ENCODE results near the gene APLNR.

Gene APLNR

DNA sequence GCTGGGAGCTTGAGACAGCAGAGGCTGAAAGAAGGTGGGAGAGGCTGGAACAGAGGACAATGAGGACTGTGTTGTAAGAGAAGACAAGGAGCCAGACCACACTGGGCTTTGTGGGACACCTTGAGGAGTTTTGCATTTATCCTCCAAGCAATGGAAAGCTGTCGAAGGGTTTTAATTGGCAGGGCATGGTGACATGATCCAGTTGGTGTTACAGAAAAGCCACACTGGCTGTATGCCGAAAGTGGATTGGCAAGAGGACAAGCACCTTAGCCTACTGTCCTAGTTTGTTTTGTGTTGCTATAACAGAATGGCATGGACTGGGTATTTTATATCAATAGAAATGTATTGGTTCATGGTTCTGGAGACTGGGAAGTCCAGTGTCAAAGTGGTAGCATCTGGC, 14.0 kb upstream of the APLNR start:
- no peak for DNase-seq

- DNase-seq = peak; percentile 71
These were observed 12.6 kb upstream of the APLNR start for GRCh38 chr11:57249384-57250319.

DNA sequence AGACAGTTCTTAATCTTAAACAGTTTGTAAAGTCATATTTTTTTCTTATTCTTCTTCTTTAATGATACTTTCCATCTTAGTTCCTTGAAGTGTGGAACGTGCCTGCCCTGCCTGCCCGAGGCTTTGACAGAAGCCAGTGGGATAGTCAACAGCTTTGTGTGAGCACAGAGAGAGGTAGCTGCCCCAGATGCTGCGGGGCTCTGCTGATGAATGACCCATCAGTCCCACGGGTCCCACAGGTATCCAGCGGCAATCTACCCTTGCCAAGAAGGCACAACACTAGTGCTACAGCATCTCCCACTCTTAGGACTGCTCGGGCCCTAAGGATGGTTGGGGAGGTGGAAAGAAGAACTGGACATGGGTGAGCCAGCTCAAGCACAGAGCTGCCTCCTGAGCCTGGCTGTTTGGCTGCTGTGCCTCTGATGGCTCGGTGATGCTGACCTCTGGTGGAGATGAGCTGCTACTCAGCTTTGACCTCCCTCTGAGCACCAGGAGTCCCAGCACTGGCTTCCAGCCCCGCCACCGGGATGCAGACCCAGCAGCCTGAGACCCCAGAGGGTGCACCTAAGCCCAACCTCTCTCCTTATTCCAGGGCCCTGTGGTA, 11.8 kb upstream of the APLNR start:
- peak; percentile 79 for DNase-seq

DNA sequence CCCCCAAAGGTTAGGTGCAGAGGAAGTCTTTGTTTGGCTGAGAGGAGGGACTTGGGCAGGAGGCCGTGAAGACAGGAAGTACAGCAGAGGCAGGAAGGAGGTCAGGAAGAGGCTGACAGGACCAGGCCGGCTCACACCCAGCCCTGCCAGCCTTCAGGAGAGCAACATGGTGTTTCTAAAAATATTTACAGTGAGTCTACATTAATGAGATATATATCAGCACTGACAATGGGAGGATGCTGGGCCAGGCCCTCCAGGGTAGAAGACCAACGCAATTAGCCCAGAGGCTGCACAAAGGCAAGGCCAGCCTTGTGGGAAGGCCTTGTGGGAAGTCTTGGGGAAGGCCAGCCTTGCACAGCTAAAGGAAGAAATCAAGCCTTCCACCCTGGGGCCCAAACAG, 7.9 kb upstream of the APLNR start:
- no peak for DNase-seq

DNA sequence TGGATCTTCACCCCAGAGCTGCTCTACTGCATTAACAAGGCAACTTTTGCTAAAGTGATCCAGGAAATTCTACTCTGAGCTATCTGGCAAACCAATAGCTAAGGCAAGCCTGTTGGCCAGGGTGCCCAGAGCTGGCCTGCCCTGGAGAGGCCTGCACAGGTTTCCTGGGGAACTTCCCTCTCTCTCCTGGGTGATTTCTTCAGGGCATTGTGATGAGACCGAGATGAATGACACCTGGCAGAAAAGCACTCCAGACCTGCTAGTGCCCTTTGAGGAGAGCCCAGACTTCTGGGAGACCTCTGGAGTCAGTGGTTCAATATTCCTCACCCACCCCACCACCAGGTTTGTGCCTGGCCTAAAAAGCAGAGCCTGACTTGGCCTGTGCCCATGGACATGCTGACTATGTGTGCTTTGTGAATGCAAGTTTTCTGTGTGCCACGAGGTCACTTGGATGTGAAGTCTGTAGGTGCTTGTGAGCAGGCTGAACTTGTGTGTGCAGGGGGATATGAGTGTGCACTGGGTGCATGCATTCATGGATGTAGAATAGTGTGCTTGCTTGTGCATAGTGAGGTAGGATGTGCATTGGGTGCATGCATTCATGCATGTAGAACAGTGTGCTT, 4.4 kb upstream of the APLNR start:
- DNase-seq = no peak

GRCh38 chr11:57240757-57241156, 3.7 kb upstream of the APLNR start:
- no peak for DNase-seq

GRCh38 chr11:57240007-57240406, 3.0 kb upstream of the APLNR start:
- DNase-seq = no peak

- no peak for DNase-seq
These were observed 2.3 kb upstream of the APLNR start for GRCh38 chr11:57239348-57239747.

GRCh38 chr11:57235761-57236703, 1.0 kb downstream of the APLNR start:
- no peak for DNase-seq

DNA sequence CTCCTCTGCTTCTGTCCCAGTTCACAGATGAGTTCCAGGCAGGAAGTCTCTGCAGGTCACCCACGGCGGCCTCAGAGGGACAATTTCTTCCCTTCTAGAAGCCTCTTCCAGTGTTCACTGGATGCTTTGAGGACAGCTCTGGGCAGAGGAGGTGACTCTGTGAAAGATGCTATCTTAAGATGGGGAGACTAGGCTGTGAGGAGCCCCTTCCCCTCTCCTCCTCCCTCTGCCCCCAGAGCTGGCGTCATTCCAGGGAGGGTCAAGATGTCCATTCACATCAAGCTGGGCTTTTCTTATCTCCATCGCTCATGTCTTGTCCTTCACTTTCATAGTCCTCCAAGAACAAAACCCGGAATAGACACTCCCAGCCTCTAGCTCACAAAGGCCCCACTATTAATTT, 3.3 kb downstream of the APLNR start:
- no peak for DNase-seq

- no peak for DNase-seq
These were observed 5.4 kb downstream of the APLNR start for GRCh38 chr11:57231539-57232253.

DNA sequence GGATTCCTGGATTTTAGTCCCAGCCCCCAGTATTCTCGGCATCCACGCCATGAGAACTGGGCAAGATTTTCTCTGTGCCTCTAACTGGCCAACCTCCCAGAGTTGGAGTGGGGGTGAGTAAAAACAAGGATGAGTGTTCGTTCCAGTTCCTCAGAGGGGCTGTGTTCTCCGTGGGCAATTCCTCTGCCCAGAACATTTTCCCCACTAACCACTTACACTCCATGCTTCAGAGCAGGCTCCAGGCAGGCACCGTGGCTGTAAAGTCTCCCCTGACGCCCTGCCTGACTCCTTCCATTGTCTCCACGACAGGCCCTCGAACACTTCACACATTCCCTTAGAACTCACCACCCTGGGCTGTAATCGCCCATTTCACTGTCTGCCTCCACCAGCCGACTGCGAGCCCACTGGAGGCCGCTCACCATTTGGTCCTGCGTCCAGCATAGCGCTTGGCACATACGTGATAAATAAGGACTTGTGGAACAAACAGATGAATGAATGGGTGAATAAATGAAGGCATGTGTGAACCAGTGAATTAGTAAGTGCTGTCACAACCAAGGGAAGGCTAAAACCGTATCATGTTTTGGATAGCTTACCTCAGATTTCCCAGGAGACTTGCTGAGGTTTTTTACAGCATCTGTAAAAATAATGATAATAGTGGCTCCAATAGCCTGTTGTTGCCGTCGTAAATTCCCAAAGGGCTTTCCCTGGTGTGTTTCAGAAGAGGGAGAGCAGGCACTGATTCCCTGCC, 6.1 kb downstream of the APLNR start:
- peak; percentile 48 for DNase-seq

DNA sequence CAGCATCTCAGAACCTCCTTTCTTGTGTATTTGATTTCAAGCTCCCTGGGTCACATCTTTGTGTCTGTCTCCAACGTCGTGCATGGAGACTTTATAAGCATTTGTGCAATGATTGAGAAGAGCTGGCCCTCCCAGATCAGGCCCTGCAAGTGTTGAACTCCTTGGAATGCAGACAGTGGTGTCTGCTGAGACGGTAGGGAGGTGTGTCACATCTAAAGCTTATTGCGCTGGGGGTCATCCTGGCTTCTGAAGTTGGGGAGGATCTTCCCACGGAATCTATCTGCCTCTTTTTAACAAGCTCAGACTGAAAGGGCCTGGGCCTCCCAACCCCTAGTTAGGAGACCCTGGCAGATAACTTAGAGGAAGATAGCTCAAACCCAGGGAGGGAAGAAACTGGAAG, 6.7 kb downstream of the APLNR start:
- no peak for DNase-seq

DNA sequence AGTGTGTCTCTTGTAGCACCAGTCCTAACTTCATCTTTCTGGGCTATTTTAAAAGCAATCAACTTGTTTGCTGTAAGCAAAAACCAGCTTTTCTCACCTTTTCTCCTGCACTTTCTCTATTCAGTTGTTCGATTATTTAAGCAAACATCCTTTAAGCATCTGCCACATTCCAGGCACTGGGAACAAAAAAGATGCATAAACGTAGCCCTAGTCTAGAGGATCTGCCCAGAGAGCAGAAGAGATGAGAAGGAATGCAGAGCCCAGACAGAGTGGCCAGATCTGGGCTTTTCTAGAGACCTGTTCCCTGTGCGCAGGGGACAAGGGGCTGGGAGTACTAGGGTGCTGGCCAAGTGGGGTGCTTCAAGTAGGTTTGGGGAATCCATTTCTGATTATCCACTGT, 8.4 kb downstream of the APLNR start:
- no peak for DNase-seq

DNA sequence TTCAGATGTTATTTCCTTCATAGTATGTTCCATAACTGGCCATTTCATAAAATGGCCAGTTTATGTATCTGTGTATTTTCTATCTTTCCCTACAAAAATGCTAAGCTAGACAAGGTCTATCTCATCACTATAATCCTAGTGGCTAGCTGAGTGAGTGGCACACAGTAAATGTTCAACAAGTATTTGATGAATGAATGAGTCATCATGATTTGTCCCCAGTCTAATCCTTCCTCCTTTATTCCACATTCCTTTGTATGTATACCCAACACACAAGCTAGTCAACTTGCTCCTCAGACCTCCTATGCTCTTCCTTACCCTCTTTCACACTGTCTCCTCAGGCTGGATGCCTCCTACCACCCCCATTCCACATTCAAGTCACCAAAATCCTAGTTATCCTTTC, 12.5 kb downstream of the APLNR start:
- DNase-seq = no peak

DNA sequence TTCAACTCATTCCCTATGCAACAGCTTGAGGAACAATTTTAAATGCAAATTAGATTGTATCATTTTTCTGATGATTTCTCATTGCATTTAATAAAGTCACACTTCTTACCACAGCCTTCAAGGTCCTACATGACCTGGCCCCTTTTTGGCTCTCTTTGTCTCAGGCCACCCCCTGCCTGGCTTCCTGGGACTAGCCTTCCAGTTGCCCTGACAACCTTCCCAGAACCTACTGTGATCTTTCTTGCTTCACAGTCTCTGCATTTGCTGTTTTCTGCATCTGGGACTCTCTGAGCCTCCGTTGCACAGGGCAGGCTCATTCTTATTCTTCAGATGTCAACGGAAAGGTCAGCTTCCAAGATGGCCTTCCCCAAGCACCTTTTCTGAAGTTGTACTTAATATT, 12.9 kb downstream of the APLNR start:
- no peak for DNase-seq

- DNase-seq = no peak
These were observed 13.4 kb downstream of the APLNR start for GRCh38 chr11:57223601-57224000.

GRCh38 chr11:57222239-57222638, 14.8 kb downstream of the APLNR start:
- no peak for DNase-seq

- no peak for DNase-seq
These were observed 17.9 kb downstream of the APLNR start for GRCh38 chr11:57219021-57219627.

GRCh38 chr11:57217053-57217452, 20.0 kb downstream of the APLNR start:
- DNase-seq = no peak

GRCh38 chr11:57216463-57216862, 20.6 kb downstream of the APLNR start:
- no peak for DNase-seq

Measured in right hindlimb (tissue), 1 donor.